ENCODE results near the gene IL21R. TPM values are rescaled to one million over a fixed set of nuclear protein-coding genes. Genes with fewer than 3 reads are reported as not detected.

Gene IL21R
- total and polyA plus RNA-seq, 10 of the 15 experiments (the other 5 are each of a cell fraction or from before 2014, with no cell fraction given), result 5.3 to 138 (median 82.5) TPM

DNA sequence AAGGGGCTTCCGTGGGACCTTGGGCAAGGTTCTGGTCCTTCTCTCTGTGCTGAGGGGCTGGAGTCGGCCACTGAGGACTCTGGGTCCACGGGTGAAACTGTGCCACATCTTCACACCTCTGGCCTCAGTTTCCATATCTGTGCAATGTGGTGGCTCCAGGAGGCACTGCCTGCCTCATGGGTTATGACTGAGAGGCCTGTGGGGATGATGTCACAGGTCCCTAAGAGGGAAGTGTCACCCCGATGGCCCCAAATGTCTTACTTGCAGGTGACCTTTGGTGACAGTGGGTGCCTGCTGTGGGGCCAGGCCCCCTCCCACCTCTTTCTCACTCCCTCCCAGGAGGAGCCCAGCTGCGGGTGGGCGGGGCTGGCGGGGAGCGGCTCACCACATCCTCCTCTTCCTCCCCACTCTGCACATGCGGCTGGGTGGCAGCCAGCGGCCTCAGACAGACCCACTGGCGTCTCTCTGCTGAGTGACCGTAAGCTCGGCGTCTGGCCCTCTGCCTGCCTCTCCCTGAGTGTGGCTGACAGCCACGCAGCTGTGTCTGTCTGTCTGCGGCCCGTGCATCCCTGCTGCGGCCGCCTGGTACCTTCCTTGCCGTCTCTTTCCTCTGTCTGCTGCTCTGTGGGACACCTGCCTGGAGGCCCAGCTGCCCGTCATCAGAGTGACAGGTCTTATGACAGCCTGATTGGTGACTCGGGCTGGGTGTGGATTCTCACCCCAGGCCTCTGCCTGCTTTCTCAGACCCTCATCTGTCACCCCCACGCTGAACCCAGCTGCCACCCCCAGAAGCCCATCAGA is at the start of gene IL21R (continued):
- TF ChIP-seq, protein P1, sequence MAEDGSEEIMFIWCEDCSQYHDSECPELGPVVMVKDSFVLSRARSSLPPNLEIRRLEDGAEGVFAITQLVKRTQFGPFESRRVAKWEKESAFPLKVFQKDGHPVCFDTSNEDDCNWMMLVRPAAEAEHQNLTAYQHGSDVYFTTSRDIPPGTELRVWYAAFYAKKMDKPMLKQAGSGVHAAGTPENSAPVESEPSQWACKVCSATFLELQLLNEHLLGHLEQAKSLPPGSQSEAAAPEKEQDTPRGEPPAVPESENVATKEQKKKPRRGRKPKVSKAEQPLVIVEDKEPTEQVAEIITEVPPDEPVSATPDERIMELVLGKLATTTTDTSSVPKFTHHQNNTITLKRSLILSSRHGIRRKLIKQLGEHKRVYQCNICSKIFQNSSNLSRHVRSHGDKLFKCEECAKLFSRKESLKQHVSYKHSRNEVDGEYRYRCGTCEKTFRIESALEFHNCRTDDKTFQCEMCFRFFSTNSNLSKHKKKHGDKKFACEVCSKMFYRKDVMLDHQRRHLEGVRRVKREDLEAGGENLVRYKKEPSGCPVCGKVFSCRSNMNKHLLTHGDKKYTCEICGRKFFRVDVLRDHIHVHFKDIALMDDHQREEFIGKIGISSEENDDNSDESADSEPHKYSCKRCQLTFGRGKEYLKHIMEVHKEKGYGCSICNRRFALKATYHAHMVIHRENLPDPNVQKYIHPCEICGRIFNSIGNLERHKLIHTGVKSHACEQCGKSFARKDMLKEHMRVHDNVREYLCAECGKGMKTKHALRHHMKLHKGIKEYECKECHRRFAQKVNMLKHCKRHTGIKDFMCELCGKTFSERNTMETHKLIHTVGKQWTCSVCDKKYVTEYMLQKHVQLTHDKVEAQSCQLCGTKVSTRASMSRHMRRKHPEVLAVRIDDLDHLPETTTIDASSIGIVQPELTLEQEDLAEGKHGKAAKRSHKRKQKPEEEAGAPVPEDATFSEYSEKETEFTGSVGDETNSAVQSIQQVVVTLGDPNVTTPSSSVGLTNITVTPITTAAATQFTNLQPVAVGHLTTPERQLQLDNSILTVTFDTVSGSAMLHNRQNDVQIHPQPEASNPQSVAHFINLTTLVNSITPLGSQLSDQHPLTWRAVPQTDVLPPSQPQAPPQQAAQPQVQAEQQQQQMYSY (CRISPR knock-in tag; IDR thresholded peaks at IDR 0.05), result no peak
- TF ChIP-seq, protein P2, sequence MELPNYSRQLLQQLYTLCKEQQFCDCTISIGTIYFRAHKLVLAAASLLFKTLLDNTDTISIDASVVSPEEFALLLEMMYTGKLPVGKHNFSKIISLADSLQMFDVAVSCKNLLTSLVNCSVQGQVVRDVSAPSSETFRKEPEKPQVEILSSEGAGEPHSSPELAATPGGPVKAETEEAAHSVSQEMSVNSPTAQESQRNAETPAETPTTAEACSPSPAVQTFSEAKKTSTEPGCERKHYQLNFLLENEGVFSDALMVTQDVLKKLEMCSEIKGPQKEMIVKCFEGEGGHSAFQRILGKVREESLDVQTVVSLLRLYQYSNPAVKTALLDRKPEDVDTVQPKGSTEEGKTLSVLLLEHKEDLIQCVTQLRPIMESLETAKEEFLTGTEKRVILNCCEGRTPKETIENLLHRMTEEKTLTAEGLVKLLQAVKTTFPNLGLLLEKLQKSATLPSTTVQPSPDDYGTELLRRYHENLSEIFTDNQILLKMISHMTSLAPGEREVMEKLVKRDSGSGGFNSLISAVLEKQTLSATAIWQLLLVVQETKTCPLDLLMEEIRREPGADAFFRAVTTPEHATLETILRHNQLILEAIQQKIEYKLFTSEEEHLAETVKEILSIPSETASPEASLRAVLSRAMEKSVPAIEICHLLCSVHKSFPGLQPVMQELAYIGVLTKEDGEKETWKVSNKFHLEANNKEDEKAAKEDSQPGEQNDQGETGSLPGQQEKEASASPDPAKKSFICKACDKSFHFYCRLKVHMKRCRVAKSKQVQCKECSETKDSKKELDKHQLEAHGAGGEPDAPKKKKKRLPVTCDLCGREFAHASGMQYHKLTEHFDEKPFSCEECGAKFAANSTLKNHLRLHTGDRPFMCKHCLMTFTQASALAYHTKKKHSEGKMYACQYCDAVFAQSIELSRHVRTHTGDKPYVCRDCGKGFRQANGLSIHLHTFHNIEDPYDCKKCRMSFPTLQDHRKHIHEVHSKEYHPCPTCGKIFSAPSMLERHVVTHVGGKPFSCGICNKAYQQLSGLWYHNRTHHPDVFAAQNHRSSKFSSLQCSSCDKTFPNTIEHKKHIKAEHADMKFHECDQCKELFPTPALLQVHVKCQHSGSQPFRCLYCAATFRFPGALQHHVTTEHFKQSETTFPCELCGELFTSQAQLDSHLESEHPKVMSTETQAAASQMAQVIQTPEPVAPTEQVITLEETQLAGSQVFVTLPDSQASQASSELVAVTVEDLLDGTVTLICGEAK (IDR thresholded peaks at IDR 0.05; ENCODE audit: borderline replicate concordance), result no peak
- TF ChIP-seq STAT3 (IDR thresholded peaks at IDR 0.05; ENCODE audit: low read depth, low read length) (no peak), CEBPB (IDR thresholded peaks at IDR 0.05; ENCODE audit: borderline replicate concordance in 1 of 2, low read depth in 2 of 2, low read length in 2 of 2) (no peak), ZNF622 (IDR thresholded peaks at IDR 0.05) (no peak), NR2F1 (conservative IDR thresholded peaks at IDR 0.05) (peak; percentile 99), RB1 (IDR thresholded peaks at IDR 0.05; ENCODE audit: borderline replicate concordance) (no peak), KLF5 (IDR thresholded peaks at IDR 0.05; ENCODE audit: partially characterized antibody) (peak; percentile 20)
- TF ChIP-seq, protein P3, sequence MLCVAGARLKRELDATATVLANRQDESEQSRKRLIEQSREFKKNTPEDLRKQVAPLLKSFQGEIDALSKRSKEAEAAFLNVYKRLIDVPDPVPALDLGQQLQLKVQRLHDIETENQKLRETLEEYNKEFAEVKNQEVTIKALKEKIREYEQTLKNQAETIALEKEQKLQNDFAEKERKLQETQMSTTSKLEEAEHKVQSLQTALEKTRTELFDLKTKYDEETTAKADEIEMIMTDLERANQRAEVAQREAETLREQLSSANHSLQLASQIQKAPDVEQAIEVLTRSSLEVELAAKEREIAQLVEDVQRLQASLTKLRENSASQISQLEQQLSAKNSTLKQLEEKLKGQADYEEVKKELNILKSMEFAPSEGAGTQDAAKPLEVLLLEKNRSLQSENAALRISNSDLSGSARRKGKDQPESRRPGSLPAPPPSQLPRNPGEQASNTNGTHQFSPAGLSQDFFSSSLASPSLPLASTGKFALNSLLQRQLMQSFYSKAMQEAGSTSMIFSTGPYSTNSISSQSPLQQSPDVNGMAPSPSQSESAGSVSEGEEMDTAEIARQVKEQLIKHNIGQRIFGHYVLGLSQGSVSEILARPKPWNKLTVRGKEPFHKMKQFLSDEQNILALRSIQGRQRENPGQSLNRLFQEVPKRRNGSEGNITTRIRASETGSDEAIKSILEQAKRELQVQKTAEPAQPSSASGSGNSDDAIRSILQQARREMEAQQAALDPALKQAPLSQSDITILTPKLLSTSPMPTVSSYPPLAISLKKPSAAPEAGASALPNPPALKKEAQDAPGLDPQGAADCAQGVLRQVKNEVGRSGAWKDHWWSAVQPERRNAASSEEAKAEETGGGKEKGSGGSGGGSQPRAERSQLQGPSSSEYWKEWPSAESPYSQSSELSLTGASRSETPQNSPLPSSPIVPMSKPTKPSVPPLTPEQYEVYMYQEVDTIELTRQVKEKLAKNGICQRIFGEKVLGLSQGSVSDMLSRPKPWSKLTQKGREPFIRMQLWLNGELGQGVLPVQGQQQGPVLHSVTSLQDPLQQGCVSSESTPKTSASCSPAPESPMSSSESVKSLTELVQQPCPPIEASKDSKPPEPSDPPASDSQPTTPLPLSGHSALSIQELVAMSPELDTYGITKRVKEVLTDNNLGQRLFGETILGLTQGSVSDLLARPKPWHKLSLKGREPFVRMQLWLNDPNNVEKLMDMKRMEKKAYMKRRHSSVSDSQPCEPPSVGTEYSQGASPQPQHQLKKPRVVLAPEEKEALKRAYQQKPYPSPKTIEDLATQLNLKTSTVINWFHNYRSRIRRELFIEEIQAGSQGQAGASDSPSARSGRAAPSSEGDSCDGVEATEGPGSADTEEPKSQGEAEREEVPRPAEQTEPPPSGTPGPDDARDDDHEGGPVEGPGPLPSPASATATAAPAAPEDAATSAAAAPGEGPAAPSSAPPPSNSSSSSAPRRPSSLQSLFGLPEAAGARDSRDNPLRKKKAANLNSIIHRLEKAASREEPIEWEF (IDR thresholded peaks at IDR 0.05; ENCODE audit: insufficient replicate concordance, low read depth, low read length), result no peak
- TF ChIP-seq, protein P4, sequence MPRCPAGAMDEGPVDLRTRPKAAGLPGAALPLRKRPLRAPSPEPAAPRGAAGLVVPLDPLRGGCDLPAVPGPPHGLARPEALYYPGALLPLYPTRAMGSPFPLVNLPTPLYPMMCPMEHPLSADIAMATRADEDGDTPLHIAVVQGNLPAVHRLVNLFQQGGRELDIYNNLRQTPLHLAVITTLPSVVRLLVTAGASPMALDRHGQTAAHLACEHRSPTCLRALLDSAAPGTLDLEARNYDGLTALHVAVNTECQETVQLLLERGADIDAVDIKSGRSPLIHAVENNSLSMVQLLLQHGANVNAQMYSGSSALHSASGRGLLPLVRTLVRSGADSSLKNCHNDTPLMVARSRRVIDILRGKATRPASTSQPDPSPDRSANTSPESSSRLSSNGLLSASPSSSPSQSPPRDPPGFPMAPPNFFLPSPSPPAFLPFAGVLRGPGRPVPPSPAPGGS (IDR thresholded peaks at IDR 0.05; ENCODE audit: borderline replicate concordance, insufficient read depth, low read depth, low read length, poor library complexity, severe bottlenecking), result peak; percentile 69
- TF ChIP-seq, protein P5, sequence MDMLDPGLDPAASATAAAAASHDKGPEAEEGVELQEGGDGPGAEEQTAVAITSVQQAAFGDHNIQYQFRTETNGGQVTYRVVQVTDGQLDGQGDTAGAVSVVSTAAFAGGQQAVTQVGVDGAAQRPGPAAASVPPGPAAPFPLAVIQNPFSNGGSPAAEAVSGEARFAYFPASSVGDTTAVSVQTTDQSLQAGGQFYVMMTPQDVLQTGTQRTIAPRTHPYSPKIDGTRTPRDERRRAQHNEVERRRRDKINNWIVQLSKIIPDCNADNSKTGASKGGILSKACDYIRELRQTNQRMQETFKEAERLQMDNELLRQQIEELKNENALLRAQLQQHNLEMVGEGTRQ (IDR thresholded peaks at IDR 0.05; ENCODE audit: borderline replicate concordance, low read depth, low read length), result no peak; the same call in 1 of the 2 replicates
